Nasal cavity respiratory epithelium epithelial cell of viscerocranial mucosa (primary cell): ENCODE data around the gene COPZ1. TPM values are rescaled to one million over a fixed set of nuclear protein-coding genes. Genes with fewer than 3 reads are reported as not detected.

Experiments
- total RNA-seq: library from RNA; depleted of rRNA; stranded (reverse); fragments of >200 nt; gene quantifications from 2 replicates; pipeline ENCODE4 v1.2.3, GENCODE V29; 2014

The COPZ1 gene
- 97.4 and 135 TPM in 2 replicates for total RNA-seq

GRCh38 chr12:54324617-54325441, at the start of gene COPZ1:
Gene COPZ1, plus strand, starts transcription at chr12:54325131. Its CDS starts 33 bp downstream, at chr12:54325164.

DNA sequence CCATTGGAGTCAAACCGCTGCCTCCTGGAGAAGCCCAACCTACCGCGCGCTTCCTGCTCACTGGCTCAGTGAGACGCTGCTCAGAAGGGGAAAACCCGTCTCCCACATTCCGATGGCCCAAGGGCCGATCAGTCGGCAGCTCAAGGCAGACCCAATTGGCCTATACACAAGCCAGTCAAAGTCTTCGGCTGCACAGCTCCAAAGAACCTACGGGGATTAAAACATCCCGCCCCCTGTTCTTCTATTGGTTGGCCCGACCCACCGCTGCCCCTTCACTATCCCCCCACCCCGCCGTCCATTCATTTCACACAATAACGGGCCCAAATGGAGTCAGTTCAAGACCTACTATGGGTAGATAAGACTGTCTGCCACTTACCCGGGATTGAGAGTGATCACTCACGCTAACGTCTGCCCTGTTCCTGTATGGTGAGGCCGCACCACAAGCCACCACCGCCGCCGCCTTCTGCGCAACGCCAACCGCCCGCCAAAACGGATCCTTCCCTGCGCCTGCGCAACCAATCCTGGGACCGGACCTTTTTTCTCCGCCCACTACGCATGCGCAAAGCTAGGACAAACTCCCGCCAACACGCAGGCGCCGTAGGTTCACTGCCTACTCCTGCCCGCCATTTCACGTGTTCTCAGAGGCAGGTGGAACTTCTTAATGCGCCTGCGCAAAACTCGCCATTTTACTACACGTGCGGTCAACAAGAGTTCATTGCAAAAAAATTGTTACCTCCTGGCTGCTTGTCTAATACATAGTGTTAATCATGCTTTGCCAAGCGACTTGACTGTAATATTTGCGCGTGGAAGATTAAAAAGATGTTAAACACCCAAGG, 45.1 kb upstream of the COPZ1 start, which contains the start of gene CBX5:
Gene CBX5 (minus strand): TSS at position 491 of the 836 bp plus-strand sequence. CDS start 22,472 bp downstream, outside the sequence.

GRCh38 chr12:54280468-54281260, 44.3 kb upstream of the COPZ1 start, which contains the start of gene HNRNPA1:
Gene HNRNPA1, plus strand, starts transcription at chr12:54280726. Its CDS starts 82 bp downstream, at chr12:54280808.

DNA sequence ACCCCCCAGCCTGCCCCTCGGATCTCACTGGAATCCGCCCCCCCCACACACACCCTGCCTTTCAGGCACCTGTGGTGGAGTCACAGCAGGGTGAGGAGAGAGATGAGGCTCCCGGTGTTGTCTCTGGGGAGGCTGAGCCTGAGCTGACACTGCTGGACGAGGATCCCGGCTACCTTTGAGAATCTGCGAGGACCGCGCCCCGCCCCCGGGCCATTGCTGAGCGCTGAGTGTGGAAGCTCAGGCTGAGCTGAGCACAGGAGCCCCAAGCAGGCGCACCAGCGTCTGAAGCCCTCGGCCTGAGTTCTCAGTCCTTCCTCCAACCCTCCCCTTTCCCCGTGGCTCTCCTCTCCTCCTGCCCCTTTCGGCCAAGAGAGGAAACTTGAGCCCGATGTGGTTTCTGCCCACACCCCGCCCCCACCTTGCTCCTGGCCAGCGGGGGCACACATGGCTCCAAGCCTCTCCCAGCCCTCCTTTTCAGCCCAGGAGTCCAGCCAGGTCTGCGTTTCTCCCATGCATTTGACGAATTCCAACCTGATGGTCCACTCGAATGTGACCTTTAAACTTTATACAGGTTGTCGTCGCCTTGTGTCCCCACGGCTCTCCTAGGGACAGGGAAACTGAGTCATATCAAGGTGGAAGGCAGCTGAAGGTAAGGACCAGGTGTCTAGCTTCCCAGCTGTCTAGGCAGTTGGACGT, 24.1 kb upstream of the COPZ1 start, which contains the start of gene NFE2:
Gene NFE2 (minus strand): TSS at position 284 of the 696 bp plus-strand sequence. CDS start 5,767 bp downstream, outside the sequence.

GRCh38 chr12:54364413-54364812, 39.5 kb downstream of the COPZ1 start, which contains the start of gene GPR84:
Gene GPR84, minus strand, starts transcription at chr12:54364486. Its CDS starts 635 bp downstream, at chr12:54363851.

GRCh38 chr12:54384591-54385041, 59.7 kb downstream of the COPZ1 start, which contains the start of gene ZNF385A:
Gene ZNF385A, minus strand, starts transcription at chr12:54384733. Its CDS starts 219 bp downstream, at chr12:54384514.

Other genes starting within 250 kb of the COPZ1 start
- gene SMUG1, start 136.1 kb upstream of the COPZ1 start, total RNA-seq = 28.6 and 30.8 TPM in 2 replicates
- 22.9 and 35.5 TPM in 2 replicates for gene CBX5, start 45.0 kb upstream of the COPZ1 start, total RNA-seq
- 188 and 200 TPM in 2 replicates for gene HNRNPA1, start 44.4 kb upstream of the COPZ1 start, total RNA-seq
- not detected in 2 replicates for gene NFE2, start 24.1 kb upstream of the COPZ1 start, total RNA-seq
- gene GPR84, start 39.4 kb downstream of the COPZ1 start, total RNA-seq = 0.07 TPM in 1 of 2 replicates, not detected in the other
- gene ZNF385A, start 59.6 kb downstream of the COPZ1 start, total RNA-seq = 6.2 and 40.2 TPM in 2 replicates
- 63.6 and 159 TPM in 2 replicates for gene ITGA5, start 94.1 kb downstream of the COPZ1 start, total RNA-seq
- not detected in 2 replicates for gene GTSF1, start 148.5 kb downstream of the COPZ1 start, total RNA-seq
- not detected in 2 replicates for gene NCKAP1L, start 172.6 kb downstream of the COPZ1 start, total RNA-seq
- gene PDE1B, start 224.5 kb downstream of the COPZ1 start, total RNA-seq = not detected in 2 replicates